Measurements from ENCODE around the gene RLN3. TPM values are rescaled to one million over a fixed set of nuclear protein-coding genes. Genes with fewer than 3 reads are reported as not detected.

Gene RLN3
- polyA plus RNA-seq, 1 of the 3 experiments (the other 2 are of a cell fraction), result not detected

- Histone ChIP-seq H3K9me2 (no peaks in the 10 kb centered on the region), H3K4me1 (ENCODE audit: control insufficient read depth in 1 of 2, insufficient read depth in 2 of 2, low read depth in 1 of 2, low read length in 1 of 2) (peaks cover 16 to 32% of the 10 kb centered on the region in 2 experiments; a peak in 3 of 4 replicates), H3K9me3 (no peaks in the 10 kb centered on the region), H3K4me3 (ENCODE audit: low read depth in 2 of 2, low read length in 1 of 2) (no peak overlapping the region), H3K79me2 (ENCODE audit: insufficient read depth) (no peaks in the 10 kb centered on the region), H3F3A (replicated peaks; ENCODE audit: insufficient read depth) (peaks cover 13% of the 10 kb centered on the region), H2AFZ (ENCODE audit: low read depth) (no peak overlapping the region), H4K20me1 (ENCODE audit: insufficient read depth) (no peaks in the 10 kb centered on the region), H3K36me3 (replicated peaks in 1 of 2; ENCODE audit: control insufficient read depth in 1 of 2, insufficient read depth in 2 of 2, low read length in 1 of 2) (no peaks in the 10 kb centered on the region), H3K27me3 (ENCODE audit: insufficient read depth) (no peaks in the 10 kb centered on the region), H3K9ac (no peak overlapping the region), H3K4me2 (no peak overlapping the region), H3K27ac (ENCODE audit: low read depth in 2 of 2, low read length in 1 of 2) (no peak overlapping the region)
- ChIA-PET CTCF (interaction anchor here (1.7 kb wide), 1 partner anchor 12 kb away, joined by 5 read pairs; no protein-coding TSS in a partner anchor), POLR2A (no interaction called here)
- DNase-seq, result no peak
- no peak for TF ChIP-seq TEAD4 (IDR thresholded peaks at IDR 0.05; ENCODE audit: borderline replicate concordance, insufficient read depth)
- TF ChIP-seq RFX5 (IDR thresholded peaks at IDR 0.05; ENCODE audit: low read length), result no peak
- TF ChIP-seq USF1 (IDR thresholded peaks at IDR 0.05; ENCODE audit: borderline replicate concordance, low read depth), result no peak
- TF ChIP-seq USF2 (IDR thresholded peaks at IDR 0.05; ENCODE audit: borderline replicate concordance, low read depth, low read length), result no peak
- TF ChIP-seq FOXJ3 (CRISPR knock-in tag; IDR thresholded peaks at IDR 0.05), result no peak
- WGBS (ENCODE audit: low lambda C conversion rate), result 92% methylated on average over 7 of the region's 7 CpGs
These were observed 38.5 kb upstream of the RLN3 start for GRCh38 chr19:13989487-13989886.

GRCh38 chr19:13990085-13990484 lies 37.9 kb upstream of the RLN3 start:
- ChIA-PET CTCF (interaction anchor here (1.7 kb wide), 1 partner anchor 12 kb away, joined by 5 read pairs; no protein-coding TSS in a partner anchor), POLR2A (no interaction called here)
- H3K79me2 ChIP-seq (ENCODE audit: insufficient read depth), result no peaks in the 10 kb centered on the region
- no peaks in the 10 kb centered on the region for H3K9me3 ChIP-seq
- DNase-seq, result no peak
- no peak overlapping the region for H3K4me2 ChIP-seq
- no peaks in the 10 kb centered on the region for H3K27me3 ChIP-seq (ENCODE audit: insufficient read depth)
- no peaks in the 10 kb centered on the region for H4K20me1 ChIP-seq (ENCODE audit: insufficient read depth)
- WGBS (ENCODE audit: low lambda C conversion rate), result 97% methylated on average over 8 of the region's 8 CpGs
- H3K4me3 ChIP-seq (ENCODE audit: low read depth in 2 of 2, low read length in 1 of 2), result no peak overlapping the region
- peaks cover 13% of the 10 kb centered on the region for H3F3A ChIP-seq (replicated peaks; ENCODE audit: insufficient read depth)
- no peak overlapping the region for H3K9ac ChIP-seq
- H2AFZ ChIP-seq (ENCODE audit: low read depth), result no peak overlapping the region
- H3K36me3 ChIP-seq (replicated peaks in 1 of 2; ENCODE audit: control insufficient read depth in 1 of 2, insufficient read depth in 2 of 2, low read length in 1 of 2), result no peaks in the 10 kb centered on the region
- TF ChIP-seq ZBTB33 (IDR thresholded peaks at IDR 0.05; ENCODE audit: borderline replicate concordance, low read depth), result no peak
- no peak for TF ChIP-seq RCOR1 (IDR thresholded peaks at IDR 0.05; ENCODE audit: low read length)
- TF ChIP-seq SIN3A (IDR thresholded peaks at IDR 0.05; ENCODE audit: borderline replicate concordance, low read depth, low read length), result no peak
- no peaks in the 10 kb centered on the region for H3K9me2 ChIP-seq
- no peak overlapping the region for H3K27ac ChIP-seq (ENCODE audit: low read depth in 2 of 2, low read length in 1 of 2)
- peaks cover 16 to 33% of the 10 kb centered on the region in 2 experiments; a peak in 3 of 4 replicates for H3K4me1 ChIP-seq (ENCODE audit: control insufficient read depth in 1 of 2, insufficient read depth in 2 of 2, low read depth in 1 of 2, low read length in 1 of 2)
